HPDE6-E6E7 (cell line): ENCODE results near the gene GOLGA6L9.
"Not testable (repeated sequence)": the region's sequence is repeated elsewhere in the genome, so short reads cannot be mapped to it uniquely, and the experiment has no call there.

Source experiments
- DNase-seq: peaks from one replicate; pipeline ENCODE4 v3.0.0; 2011; ENCODE audit warnings: missing footprints; ENCODE audit errors: extremely low spot score

Gene GOLGA6L9

GRCh38 chr15:82468205-82468604, 38.6 kb downstream of the GOLGA6L9 start:
- not testable (repeated sequence) for DNase-seq

DNA sequence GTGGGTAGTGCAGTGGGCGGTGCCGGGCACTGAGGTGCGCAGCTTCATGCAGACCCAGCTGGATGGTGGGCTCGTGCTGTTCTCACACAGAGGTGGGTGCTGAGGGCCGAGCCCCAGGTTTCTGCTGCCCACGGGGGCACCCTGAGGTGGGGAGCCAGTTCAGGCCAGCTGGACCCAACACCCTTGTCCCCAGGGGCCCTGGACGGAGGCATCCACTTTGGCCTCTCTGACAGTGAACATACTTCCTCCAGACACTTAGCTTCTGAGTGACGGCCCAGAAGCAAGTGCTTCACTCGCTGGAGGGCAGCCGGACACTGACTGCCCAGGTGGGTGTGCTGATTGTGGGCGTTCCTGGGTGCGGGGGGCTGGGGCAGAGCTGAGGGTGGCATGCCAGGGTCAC, 39.8 kb downstream of the GOLGA6L9 start:
- not testable (repeated sequence) for DNase-seq

GRCh38 chr15:82472269-82472982, 42.8 kb downstream of the GOLGA6L9 start:
- not testable (repeated sequence) for DNase-seq

DNA sequence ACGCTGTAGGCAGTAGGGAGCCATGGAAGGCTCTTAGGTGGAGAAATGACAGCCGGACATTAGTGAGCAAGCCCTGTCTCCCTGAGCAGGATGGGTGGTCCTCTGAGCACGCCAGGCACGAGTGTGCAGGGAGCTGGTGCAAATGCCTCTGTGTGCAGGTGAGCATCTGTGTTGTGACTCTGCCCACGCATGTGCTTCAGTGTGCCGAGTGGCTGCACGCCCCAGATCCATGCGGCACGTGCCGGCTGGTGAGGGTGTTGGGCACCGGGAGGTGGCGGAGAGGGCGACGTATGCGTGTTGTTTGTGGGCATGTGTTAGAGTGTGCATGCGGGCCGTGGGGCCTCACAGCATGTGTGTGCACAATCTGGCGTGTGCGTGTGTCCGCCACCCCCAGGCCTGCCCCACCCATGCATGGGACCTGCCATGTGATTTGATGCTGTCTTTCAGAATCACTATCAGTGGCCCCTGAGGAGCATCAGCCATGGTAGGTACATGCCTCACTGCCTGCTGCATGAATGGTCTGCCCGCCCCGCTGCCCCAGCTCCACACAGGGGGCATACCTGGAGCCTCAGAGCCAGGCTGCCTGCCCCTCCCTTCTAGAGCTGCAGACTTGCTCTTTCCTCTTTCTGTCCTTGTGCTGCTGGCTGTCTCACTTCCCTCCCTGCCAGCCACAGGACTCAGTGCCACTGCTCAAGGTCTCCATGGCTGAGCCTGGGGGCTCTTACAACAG, 45.1 kb downstream of the GOLGA6L9 start:
- not testable (repeated sequence) for DNase-seq

GRCh38 chr15:82475345-82475967, 45.8 kb downstream of the GOLGA6L9 start:
- not testable (repeated sequence) for DNase-seq

GRCh38 chr15:82476697-82477342, 47.2 kb downstream of the GOLGA6L9 start:
- DNase-seq: not testable (repeated sequence)

GRCh38 chr15:82477343-82478057, 47.9 kb downstream of the GOLGA6L9 start:
- not testable (repeated sequence) for DNase-seq
